Epithelial cell of esophagus (primary cell): ENCODE results near the gene MED7.

Experiments used
- DNase-seq: peaks from one replicate; pipeline ENCODE4 v3.0.0; 2010; ENCODE audit warnings: low read depth
- H3K4me3 ChIP-seq: 2 replicates; pipeline ENCODE4 v1.5.1; 2011; ENCODE audit warnings: mild to moderate bottlenecking, low read length, control low read depth
- CTCF ChIP-seq: IDR thresholded peaks from 2 replicates; pipeline ENCODE4 v1.5.1; 2011; ENCODE audit warnings: low read depth, mild to moderate bottlenecking, low read length, control low read depth, inconsistent platforms; ENCODE audit not compliant: insufficient read depth; ENCODE audit errors: missing control alignments

MED7 gene

GRCh38 chr5:157108976-157109375 is 33.7 kb downstream of the MED7 start, which contains the start of gene HAVCR2:
Gene HAVCR2, minus strand, starts transcription at chr5:157109044. Its CDS starts 61 bp downstream, at chr5:157108983.
- DNase-seq = no peak
- no peak within 1 kb of the TSS for H3K4me3 ChIP-seq
- TF ChIP-seq CTCF = no peak

DNA sequence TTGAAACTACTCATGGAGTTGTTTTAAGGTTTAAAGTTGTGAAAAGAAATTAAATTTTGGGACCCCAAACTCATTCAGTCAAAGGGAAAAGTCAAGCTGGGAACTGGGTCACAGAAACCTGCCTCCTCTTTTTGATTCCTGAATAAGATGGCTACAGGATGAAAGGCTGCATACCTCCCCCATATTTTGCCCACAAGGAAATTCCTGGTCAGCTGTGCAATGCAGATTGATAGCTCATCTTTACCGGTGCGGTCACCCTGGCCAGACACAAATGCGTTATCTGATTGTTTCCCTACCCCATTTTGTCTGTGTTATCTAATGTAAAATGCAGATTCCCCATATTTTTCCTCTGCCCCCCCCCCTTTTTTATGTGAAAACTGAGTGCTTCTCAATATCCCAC is 35.2 kb downstream of the MED7 start:
- TF ChIP-seq CTCF = no peak
- no peak for DNase-seq
- H3K4me3 ChIP-seq = no peak overlapping the region

- no peak overlapping the region for H3K4me3 ChIP-seq
- TF ChIP-seq CTCF = no peak
- no peak for DNase-seq
Measured at GRCh38 chr5:157106630-157107461, 35.8 kb downstream of the MED7 start.

- DNase-seq = peak; percentile 3
- no peak for TF ChIP-seq CTCF
- no peak overlapping the region for H3K4me3 ChIP-seq
Measured at GRCh38 chr5:157100140-157100679, 42.5 kb downstream of the MED7 start.

DNA sequence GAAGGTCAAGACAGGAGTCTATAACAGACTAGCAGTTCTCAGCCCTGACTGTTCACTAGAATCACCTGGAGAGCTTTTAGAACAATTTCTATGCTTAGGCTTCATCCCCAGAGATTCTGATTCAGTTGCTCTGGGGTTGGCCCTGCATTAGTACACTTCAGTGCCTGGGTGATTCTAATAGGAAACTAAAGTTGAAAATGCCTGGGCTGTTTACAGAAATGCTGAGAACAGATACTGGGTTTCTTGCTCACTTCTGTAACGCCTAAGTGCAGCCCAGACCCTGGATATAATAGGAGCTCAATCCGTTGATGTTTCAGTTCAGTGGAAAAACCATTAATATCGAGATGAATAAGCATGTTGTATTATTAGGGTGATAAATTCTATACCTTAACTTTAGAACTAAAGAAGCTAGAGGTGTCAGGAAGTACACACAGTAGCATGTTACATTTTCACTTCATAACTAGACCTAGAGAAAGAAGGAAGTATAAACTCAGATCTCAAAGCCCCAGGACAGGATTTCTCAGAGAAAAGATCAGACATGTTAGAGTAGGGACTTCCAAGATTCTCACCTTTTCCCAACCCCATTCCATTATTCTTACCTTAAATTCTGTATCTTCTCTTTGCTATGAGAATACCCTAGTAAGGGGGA is 54.2 kb downstream of the MED7 start:
- no peak overlapping the region for H3K4me3 ChIP-seq
- no peak for TF ChIP-seq CTCF
- no peak for DNase-seq
